IPS-11a (cell line): Measurements from ENCODE around the gene CARS1.

Experiments used
- H3K4me3 ChIP-seq: one replicate; pipeline ENCODE4 v1.5.1; 2013; ENCODE audit warnings: low read depth, low read length, control low read depth

The CARS1 gene

DNA sequence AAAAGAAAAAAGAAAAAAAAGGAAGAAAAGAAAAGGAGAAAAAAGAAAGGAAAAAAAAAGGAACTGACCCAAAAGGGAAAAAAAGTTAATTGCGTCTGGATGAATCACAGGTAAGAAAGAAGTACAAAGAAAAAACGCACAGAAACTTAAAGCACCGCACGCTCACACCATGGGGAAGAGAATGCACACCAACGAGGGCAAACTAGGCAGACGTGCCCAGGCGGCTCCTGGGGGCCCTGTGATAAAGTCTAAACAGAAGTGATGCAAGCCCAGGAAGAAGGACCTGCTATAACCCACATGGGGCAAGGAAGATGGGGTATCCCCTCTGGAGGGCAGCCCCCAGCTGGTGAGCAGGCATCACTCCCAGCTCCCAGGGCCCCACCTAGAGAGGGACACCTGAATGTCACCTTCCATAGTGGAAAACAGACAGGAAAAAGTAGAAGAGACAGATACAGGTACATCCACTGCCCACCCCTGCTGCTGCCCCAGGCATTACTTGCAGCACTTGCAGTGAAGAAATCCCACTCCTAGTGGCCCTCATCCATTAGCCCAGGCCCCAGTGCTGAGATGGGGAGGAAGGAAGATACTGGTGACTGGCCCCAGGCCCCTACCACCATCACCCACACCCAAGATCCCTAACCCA is 94.0 kb downstream of the CARS1 start:
- H3K4me3 ChIP-seq, result no peak overlapping the region

DNA sequence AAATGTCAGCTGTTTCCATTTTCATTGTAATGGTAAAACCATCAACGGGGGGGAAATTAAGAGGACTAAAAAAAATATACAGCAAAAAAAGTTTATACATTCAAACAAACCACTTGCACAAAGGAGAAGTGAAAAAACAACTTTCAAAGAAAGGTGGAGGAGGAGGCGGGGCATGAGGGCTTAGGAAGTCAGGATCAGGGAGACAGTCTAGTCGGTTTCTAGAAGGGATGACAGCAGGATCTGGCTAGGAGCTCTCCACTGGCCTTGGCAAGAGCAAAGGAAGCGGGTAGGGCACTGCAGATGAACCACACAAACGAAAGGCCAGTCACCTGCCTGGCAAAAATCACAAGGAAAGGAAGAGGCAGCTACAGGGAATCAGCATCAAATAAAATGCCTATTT is 96.1 kb downstream of the CARS1 start:
- no peak overlapping the region for H3K4me3 ChIP-seq

DNA sequence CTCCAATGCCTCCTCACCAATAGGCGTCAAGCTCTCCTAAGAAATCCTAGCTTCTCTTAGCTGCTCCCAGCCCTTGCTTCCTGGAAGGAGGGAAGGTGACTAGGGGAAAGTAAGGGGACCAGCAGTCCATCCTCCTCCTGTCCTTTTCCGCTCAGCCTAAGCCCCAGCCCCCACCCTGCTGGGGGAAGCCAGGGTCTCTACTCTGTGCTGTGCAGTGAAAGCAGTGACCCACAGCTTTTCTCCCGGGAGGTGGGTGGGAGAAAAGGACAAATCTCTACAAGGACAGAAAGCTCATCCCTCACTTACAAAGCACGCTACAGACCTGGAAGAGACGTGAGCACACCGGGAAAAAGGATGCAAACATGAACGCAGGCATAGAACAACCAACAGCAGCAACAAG is 97.1 kb downstream of the CARS1 start:
- H3K4me3 ChIP-seq, result no peak overlapping the region

DNA sequence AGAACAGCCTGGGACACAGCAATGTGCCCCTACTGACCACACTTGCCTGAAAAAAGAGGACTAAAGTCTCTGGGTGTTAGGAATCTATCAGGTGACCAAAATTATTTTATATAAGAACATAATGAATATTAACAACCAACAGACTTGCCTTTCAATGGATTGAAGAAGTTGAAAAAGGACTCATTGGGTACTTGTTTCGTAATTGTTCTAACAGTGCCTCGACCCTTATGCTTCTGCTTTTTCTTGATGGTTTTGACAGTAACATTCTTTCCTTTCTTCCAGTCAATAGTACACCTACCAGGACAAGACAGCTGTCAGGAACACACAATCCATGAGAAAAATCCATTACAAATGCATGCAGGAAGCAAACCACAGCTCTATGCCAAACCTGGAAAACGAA is 99.0 kb downstream of the CARS1 start:
- no peak overlapping the region for H3K4me3 ChIP-seq

DNA sequence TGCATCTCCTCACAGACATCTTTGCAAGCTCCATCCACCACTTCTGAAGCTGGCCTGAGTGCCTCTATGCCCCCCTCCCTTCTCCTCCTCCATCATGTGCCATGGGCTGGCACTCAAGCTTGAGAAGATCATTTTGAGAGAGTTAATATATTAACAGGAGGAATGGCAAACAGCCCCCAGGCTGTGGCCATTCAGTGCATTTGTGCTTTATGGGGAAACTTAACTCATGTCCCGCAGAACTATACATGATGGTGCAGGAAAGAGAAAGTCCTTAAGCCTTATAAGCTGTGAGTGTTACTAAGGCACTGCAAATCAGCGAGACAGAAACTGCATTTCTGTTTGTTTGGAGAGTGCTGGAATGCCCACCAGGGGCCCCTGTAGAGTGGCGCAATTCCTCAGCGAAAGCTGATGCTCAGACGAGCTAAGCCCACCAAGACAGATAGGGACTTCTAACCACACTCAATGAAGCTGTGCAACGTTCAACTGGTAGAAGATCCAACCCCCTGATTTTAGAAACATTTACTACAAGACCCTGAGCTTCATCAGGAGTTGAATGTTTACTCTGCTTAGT is 101.2 kb downstream of the CARS1 start:
- H3K4me3 ChIP-seq, result no peak overlapping the region

DNA sequence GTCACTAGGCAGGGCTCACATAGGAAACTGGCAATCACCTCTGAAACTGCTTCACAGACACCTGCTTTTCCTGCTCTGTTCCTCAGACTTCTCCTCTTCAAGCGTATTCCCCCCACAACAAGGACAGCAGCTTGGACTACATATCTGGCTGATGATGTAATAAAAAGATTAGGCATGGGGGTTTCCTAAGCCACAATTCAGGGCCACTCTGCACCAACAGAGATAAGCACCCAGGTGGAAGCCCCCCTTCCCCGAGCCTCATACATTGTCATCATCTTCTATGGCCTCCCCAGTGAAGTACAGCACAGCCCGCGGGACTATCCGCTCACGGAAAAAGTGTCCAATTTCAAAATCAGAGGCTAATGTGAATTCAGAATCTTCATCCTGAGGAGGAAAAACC is 103.0 kb downstream of the CARS1 start:
- no peak overlapping the region for H3K4me3 ChIP-seq

DNA sequence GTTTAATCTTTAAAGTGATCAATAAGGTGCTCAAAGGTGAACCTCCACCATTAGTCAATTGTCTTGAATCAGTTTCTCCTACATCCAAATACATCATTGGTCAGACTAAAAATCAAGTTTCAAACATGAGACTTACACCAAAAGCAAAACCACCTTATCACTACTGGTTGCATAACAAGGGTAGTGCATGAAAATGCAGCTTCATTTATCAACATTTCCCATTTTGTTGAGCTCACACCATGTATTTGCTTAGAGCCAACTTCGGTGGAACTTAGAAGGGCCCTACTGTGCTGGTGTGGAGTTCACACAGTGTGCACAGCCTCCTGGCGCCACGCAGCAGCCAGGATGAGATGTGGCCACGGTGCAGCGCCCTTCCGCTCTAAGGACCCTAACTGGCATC is 104.9 kb downstream of the CARS1 start:
- H3K4me3 ChIP-seq, result no peak overlapping the region

DNA sequence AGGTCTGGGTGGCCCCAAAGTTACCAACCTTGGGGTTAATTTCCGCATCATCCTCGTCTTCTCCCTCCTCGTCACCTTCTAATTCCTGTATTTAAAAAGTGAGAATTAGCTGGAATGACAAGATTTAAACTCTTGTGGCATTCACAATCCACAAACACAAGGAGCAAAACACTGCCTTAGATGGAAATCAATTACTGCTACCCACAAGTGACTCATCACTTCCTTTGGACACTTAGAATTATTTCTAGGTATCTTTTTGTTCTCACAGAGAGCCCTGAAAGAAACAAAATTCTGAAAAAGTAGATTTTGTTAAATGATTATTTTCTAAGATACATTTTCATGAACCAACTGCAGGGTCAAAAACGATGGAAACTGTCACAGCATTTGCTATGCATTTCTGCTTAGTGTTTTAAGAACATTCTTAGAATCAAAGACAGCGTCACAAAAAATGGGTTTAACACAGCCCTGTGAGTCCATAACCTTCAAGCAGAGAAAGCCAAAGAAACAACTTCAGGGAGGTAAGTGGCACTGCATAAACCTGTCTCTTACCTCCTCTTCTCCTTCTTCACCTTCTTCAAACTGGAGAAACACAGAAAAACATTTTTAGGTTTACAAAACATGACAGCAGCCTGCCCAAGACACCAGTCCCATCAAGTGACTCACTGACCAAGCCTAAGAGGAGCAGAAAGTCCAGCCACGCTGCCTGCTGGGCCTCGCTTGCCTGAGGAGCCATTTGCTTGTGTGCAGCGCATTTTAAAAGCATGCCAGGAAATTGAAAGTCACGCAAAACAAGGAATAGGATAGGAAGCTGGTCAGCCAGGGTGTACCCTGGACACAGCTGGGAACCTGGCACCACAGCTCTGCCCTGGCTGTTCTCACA is 105.8 kb downstream of the CARS1 start:
- no peak overlapping the region for H3K4me3 ChIP-seq
